GM19397 (cell line): ENCODE measurements around the gene TNS2.
A peak's percentile ranks its signal among the peaks of the same experiment; 100 is the strongest.
"Not testable (repeated sequence)": the region's sequence is repeated elsewhere in the genome, so short reads cannot be mapped to it uniquely, and the experiment has no call there.

Source experiments
- ATAC-seq: cut with Tn5 transposase; IDR thresholded peaks from one replicate; pipeline ENCODE4 v1.9.1; 2021; ENCODE audit warnings: mild to moderate bottlenecking, moderate library complexity; ENCODE audit not compliant: unreplicated experiment

TNS2 gene

DNA sequence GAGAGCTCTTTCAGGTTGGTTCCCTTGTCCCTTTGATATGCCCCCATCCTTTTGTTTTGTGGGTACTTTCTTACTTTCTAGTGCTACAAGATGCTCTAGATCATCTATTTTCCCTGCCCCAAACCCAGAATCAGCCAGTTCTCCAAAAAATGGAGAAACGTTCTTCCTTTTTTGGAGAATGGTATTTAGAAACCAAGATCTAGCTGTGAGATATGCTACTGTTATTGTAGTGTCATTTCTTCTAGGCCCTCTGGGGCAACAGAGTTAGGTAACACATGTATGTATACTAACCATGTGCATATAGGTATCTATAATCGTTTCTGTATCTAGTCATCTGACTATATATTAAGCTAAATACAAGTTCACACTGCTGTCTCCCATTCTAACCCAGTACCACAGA is 40.7 kb downstream of the TNS2 start:
- no peak for ATAC-seq

GRCh38 chr12:53091756-53092155 is 41.9 kb downstream of the TNS2 start:
- no peak for ATAC-seq

- no peak for ATAC-seq
Observed at GRCh38 chr12:53093777-53094393, 44.0 kb downstream of the TNS2 start.

DNA sequence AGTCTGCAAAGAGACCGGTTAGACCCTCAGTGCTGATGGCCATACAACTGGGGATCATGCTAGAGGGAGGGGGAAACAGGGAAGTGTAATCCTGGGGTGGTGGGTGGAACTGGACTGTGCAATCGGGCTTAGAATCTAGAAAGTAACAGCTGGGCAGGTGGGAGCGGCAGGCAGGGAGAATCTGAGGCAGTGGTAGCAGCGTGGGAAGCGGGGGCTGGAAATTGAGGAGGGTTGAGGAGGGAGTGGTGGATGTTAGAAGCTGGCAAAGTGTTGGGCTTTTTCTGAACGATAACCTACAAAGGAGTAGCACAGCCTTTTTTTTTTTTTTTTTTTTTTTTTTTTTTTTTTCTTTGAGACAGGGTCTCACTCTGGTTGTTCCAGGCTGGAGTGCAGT is 44.5 kb downstream of the TNS2 start:
- ATAC-seq = no peak

- not testable (repeated sequence) for ATAC-seq
Observed at GRCh38 chr12:53094796-53095595, 45.1 kb downstream of the TNS2 start.

GRCh38 chr12:53095596-53095895 is 45.7 kb downstream of the TNS2 start:
- not testable (repeated sequence) for ATAC-seq

DNA sequence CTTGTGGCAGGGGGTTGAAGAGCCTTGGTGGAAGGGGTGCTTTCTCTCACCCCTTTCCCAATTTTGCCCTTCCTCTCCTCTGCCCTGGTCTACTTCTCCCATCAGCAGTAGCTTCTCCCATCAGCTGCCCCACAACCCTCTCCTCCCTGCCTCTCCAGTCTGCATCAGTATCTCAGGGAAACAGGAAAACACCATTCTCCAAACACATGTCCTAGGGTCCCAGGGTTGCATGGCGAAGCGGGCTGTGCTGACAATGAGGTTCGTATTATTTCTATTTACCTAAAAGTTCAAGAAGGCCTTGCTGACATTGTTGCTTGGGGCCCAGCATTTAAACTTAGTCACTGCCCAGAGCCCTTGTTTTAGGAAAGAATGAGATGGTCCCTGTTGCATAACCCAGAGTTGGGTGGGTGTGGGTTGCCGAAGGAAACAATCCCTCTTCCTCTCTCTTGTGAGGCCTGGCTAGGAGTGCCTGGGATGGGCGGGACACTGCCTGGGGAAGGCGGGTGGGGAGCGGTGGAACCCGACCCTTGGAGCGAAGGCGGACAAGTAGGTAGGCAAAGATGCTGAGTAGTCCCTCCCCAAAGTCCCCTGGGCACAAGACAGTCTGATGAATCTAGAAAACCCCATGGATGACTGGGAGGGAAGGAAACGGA is 46.4 kb downstream of the TNS2 start:
- no peak for ATAC-seq

DNA sequence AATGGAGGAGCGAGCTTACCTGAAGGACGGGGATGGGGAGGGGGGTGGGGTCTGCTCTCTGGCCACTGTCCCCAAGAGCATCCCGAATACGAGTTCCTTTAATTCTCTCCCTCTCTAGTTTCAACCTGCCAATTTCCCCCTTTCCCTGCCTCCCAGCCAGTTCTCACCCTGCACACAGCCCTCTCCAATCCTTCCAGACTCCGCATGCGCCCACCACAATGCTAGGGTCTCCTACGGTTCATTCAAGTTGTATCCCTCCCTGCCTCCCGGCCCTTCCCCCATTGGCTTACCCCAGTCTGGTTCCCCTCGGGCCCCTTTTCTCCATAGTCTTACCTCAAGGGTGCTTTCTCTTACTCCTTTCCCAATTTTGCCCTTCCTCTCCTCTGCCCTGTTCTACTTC is 46.9 kb downstream of the TNS2 start:
- no peak for ATAC-seq

DNA sequence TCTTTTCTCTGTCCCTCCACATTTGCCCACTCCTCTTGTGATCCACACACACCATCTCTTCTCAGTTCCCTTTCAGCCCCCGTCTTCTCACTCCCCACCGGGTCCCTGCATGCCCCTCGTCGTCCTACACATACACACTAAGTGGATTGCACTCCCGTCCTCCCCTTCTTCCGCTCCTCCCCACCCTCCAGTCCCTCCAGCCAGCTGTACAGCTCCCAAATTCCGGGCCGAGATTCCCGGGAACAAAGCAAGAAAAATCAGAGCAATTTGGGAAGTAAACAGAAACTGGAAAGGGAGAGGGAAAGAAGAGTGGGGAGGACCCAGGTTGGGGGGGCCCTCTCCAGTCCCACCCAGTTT is 47.3 kb downstream of the TNS2 start:
- ATAC-seq = no peak

GRCh38 chr12:53097564-53098353 is 47.9 kb downstream of the TNS2 start, which contains the start of gene IGFBP6:
TSS of gene IGFBP6 (plus strand) at chr12:53097667. CDS start at chr12:53097718, 51 bp downstream.
- peak; percentile 47 for ATAC-seq

- ATAC-seq = no peak
Observed at GRCh38 chr12:53098354-53098981, 48.6 kb downstream of the TNS2 start.

GRCh38 chr12:53099071-53099882 is 49.4 kb downstream of the TNS2 start:
- no peak for ATAC-seq

- no peak for ATAC-seq
Observed at GRCh38 chr12:53100466-53101151, 50.7 kb downstream of the TNS2 start.

DNA sequence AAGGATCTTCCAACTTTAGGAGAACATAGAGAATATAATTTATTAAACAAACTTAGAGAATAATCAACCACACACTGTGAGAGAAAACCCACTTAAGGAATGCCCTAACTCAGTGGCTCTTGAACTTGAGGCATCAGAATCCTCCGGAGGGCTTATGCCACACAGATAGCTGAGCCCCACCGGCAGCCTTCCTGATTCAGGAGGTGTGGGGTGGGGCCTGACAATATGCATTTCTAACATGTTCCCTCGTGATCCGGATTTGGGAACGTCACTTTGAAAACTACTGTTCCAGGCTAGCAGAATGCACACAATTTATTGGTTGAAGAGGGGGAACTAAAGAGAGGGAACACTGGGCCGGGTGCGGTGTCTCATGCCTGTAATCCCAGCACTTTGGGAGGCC is 51.4 kb downstream of the TNS2 start:
- no peak for ATAC-seq

- no peak for ATAC-seq
Observed at GRCh38 chr12:53101931-53102781, 52.3 kb downstream of the TNS2 start.

- peak; percentile 44 for ATAC-seq
Observed at GRCh38 chr12:53102883-53103807, 53.3 kb downstream of the TNS2 start, which contains the start of gene SOAT2. TSS of gene SOAT2 (plus strand) at chr12:53103486. CDS start at chr12:53103578, 92 bp downstream.

DNA sequence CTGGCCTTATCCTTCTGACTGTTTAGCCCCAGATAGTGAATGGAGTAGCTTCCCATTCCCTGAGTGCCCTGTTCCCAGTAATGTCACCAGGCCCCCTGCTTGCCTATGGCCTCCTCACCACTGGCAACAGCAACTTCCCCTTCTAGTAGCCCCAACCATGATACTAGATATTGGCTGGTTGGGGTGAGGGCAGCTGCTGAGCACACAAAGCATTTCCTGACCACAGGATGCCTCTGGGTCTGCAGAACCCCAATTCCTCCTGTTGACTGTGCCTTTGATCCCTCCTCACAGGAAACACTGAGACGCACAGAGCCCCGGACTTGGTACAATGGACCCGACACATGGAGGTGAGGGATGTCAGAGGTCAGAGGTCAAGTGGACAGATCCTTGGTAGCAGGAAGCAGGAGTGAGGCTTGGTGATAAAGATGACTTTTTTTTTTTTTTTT is 54.0 kb downstream of the TNS2 start:
- ATAC-seq = no peak
